Activated naive CD8-positive, alpha-beta T cell treated with anti-CD3 and anti-CD28 coated beads, Interleukin-2, amount 50 U/mL, for 16 hours (primary cell): Measurements from ENCODE around the gene RALGPS2.
"Not testable (repeated sequence)": the region's sequence is repeated elsewhere in the genome, so short reads cannot be mapped to it uniquely, and the experiment has no call there.

ENCODE experiments used
- DNase-seq: peaks from one replicate; pipeline ENCODE4 v3.0.0-alpha.2; 2020; ENCODE audit warnings: low read depth, low spot score

The RALGPS2 gene

DNA sequence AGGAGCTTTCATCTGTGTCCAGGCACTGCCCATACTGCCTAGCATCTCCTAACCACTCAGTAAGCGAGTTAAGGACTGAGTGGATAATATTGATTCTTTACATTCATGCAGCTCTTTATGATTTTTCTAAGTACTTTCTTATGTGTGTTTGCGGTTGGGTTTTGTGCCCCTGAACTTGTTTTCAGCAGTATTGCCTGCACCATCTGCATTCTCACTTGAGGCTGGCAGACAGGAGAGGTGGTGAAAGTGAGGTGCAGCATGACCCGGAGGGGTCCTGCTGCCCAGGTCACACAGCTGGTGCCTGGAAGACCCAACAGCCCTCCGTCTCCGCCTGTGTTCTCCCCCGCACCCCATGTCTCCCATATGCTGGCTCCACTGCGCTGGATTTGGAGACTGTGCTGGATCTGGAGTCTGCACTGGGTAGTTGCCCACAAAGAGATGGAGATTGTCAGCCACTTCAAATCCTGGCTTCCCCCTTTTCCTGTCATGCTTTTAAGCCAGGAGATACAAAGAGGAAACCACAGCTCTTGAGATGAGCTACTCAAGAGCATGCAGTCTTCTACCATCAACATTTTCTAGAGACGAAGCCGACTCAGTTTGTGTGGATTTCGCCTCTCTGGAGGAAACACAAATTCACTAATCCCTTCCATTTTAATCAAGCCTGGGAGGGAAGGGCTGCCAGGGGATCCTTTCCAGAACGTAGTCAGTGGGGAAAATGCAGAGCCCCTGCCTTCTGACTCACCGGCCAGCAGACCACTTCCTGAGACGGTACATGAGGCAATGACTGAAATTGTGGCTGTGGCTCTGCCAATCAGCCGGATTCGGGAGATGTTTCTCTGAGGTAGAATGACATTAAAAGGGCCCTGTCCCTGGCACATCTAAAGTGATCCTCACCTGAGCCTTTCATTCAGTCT, 217.5 kb downstream of the RALGPS2 start:
- no peak for DNase-seq

DNA sequence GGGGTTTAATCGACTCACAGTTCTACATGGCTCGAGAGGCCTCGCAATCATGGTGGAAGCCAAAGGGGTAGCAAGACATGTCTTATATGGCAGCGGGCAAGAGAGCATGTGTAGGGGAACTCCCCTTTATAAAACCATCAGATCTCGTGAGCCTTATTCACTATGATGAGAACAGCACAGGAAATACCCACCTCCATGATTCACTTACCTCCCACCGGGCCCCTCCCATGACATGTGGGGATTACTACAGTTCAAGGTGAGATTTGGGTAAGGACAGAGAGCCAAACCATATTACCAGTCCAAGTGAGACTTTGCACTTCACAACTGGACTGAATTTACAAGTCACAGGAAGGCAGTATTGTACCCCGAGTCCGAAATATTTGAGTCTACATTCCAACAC, 219.7 kb downstream of the RALGPS2 start:
- DNase-seq, result no peak

DNA sequence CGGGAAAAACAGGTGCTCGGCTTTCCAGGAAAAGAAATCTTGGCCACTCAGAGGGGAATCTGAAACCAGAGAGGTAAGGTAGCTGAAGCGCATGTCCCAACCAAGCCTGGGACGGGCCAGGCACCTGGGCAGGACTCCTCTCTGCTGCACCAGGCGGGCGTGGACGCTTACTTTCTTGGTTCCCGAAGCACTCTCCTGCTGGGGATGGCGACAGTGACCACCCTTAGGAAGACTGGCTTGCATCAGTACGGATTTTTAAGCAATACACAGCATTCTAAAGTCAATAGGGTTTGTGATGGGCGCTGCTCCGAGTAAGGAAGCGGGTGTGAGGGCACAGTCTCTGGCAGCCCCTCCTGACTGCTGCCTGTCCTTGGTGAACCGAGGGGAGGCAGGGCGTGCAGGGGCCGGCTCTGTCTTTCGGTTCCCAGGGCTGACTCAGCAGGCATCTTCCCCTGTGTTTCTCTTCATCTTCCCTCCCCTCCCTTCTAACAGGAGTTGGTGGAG, 220.8 kb downstream of the RALGPS2 start:
- no peak for DNase-seq

DNA sequence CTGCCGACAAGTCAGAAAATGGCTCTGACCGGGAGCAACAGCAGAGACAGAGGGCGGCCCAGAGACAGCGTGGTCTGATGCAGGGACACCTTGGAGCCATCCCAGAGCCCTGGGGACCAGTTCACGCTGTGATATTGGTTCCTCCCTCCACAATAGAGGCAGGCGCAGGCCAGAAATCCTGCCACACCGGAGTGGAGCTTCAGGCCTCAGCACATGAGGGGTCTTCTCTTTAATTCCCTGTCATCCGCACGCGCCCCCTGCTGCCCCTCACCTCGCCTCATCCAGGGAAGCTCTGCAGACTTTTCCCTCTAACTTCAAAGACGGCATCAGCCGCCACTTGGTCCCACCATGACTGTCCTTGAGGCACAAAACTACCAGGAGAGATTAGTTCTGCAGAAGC, 221.4 kb downstream of the RALGPS2 start:
- no peak for DNase-seq

DNA sequence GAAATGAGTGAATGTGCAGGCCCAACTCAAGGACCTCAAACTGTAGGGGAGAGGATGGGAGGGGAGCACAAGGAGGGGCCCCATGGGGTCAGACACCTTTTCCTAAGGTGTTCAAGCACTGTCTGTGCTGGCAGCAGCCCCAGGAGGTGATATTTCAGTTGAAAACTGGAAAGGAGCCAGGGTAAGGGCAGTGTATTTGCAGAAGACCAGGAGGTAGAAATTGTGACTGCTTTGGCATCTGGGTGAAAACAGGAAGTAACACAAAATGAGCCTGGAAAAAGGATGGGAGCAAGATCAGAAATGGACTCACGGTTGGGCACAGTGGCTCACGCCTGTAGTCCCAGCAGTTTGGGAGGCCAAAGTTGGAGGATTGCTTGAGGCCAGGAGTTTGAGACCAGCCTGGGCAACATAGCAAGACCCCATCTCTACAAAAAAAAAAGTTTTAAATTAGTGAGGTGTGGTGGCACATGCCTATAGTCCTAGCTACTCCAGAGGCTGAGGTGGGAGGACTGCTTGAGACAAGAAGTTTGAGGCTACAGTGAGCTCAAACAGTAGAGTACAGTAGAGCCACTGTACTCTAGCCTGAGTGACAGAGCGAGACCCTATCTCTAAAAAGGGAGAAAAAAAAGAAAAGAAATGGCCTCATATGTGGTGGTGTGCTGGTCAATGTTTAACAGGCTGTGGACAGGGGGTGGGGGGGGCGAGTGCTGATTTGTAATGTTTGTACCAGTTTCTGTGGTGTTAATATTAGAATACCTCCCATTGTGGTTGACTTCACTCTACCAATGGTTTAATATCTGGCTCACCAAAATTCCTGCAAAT, 222.0 kb downstream of the RALGPS2 start:
- DNase-seq, result no peak

DNA sequence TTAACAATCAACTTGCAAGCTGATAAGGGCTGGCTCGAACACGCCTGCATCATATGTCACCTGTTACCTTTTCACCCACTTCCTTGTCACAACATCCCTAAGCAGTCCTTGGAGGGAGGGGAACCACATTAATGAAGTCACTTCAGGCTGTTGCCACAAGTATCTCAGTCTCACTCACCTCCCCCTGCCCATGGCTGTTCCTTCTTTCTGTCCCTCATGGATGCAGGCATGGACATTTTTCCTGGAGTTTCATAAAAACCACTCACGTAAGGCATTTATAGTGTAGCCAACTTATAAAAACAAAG, 222.6 kb downstream of the RALGPS2 start:
- no peak for DNase-seq

DNA sequence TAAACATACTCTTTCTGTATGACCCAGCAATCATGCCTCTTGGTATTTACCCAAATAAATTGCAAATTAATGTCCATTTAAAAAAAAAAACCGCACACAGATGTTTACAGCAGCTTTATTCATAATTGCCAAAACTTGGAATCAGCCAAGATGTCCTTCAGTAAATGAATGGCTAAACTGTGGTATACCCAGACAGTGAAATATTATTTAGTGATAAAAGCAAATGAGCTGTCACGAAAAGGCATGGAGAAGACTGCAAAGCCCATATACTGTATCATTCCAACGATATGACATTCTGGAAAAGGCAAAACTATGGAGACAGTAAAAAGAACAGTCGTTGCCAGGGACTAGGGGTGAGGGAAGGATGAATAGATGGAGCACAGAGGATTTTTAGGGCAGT, 223.6 kb downstream of the RALGPS2 start:
- DNase-seq, result no peak

DNA sequence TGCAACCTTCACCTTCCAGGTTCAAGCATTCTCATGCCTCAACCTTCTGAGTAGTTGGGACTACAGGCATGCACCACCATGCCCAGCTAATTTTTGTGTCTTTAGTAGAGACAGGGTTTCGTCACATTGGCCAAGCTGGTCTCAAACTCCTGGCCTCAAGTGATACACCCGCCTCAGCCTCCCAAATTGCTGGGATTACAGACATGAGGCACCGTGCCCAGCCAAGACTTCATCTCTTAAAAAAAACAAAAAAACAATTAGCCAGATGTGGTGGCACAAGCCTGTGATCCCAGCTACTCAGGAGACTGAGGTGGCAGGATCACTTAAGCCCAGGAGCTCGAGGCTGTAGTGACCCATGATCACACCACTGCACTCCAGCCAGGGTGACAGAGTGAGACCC, 224.8 kb downstream of the RALGPS2 start:
- not testable (repeated sequence) for DNase-seq

DNA sequence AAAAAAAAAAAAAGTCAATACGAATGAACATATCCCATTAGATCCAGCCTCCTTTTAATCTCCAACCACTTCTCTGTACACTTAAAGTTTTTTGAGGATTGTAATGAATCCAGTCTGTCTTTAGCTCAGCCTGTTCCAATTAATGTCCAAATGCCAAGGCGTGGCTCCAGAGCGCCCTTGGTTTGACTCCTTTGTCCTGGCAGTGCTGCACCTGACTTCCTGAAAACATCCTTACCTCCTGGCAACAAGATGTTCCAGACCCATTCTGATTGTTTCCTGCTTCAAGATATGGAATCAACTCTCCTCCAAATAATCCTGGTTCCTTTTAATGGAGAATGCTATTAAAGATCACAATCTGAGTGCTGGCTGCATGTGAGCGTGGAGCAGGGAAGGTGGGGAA, 226.6 kb downstream of the RALGPS2 start:
- DNase-seq, result no peak

DNA sequence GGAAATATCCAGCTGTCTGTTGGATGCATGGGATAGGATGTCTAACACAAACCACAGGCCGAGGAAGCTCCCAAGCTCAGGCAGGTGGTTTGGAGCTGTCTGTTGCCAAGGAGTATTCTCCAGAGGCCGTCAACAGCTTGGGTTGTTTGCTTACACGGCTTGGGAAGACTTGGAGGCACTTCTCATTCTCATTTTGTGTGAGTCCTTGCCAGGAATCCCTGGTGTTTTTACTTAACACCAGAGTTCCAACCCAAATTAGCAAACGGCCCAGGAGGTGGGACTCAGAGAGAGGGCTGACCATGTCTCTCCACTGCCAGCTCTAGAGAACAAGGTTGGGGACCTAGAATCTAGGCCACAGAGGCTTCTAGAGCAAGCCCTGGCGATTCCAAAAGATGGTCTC, 228.0 kb downstream of the RALGPS2 start:
- no peak for DNase-seq

DNA sequence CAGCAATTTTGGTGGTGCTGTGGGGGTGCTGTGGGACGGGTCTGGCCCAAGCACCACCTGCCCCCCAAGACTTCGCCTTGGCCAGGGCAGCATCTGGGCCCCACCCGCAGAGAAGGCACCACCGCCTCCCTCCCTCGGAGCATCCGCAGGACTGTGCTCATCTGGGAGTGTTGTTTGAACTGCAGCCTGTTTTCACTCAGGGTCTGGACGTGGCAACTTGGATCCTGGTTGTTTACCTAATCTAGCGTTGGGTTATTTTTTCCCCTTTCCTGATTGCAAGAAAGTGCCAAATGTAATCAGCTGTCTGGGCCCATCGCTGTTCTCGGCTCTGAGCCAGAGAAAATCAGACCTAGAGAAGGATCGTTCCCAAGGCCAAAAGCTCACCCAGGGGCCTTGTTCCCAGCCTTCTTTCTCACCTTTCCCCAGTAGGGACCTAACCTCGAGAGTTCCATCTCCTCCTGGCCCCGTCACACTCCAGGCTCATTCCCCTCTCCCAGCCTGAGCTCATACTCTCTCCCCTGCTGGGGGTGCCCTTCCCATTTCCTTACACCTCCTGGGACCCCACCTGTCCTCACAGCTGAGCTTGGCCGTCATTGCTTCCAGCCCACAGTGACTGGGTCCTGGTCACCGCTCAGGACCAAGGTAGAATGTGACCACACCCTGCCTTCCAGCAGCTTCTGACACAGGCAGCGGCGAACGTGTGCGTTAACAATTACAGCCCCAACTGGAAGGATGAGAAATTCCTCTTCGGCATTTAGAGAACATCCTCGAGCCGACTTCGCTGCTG, 228.7 kb downstream of the RALGPS2 start:
- no peak for DNase-seq

DNA sequence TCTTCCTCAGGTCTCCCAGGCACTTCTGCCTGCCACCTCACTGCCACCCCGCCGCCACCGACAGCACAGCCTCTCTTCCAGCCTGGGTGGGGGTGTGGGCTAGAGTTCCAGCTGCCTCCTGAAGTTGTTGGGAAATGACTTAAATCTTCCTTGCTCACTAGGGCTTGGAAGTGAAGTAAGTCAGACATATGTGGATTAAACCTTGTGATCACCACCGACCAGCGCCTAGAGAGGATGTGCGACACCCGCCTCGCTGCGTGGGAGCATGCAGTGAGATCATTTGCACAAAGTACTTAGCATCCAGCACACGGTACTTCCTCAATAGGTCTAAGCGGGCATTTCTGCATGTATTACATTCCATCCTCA, 229.3 kb downstream of the RALGPS2 start:
- DNase-seq, result no peak

DNA sequence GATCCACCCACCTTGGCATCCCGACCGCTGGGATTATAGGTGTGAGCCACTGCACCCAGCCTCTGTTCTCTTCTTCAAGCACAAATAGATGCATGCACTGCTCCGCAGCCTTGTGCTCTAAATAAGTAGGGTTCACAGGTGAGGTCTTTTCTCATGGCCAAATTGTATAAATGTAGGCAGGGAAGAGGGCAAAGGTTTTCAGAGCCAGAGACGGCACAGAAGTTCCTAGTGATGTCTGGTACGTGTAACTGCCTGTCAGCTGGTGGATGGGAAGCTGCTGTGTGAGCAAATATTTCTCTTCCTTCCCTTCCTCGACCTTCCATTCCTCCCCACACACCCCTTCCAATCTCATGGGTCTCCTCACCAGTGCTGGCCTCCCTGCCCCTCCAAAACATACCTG, 229.9 kb downstream of the RALGPS2 start:
- DNase-seq, result no peak

DNA sequence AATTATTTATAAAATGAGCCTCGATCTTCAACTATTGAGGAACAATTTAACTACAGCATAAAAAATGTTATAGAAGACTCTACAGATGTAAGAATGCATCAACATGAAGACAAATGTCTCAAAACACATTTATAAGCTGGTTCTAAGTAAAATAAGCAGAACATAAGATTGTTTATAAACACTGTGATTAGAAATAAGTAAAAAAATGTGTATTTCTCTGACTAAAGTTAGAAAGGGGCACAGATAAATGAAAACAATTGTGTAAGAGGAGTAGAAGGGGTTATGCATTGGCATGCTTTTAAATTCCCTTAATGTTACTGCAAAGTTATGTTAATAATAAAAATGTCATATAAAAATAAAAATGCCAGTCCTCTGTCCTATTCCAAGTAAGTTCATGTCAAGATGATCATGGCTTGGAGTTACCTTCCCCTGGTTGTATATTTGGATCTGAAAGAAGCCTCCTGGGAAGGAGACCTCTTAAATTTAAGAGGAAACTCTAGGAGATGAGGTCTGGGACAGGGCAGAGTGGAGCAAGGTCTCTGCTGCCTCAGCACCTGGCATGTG, 230.4 kb downstream of the RALGPS2 start:
- no peak for DNase-seq

DNA sequence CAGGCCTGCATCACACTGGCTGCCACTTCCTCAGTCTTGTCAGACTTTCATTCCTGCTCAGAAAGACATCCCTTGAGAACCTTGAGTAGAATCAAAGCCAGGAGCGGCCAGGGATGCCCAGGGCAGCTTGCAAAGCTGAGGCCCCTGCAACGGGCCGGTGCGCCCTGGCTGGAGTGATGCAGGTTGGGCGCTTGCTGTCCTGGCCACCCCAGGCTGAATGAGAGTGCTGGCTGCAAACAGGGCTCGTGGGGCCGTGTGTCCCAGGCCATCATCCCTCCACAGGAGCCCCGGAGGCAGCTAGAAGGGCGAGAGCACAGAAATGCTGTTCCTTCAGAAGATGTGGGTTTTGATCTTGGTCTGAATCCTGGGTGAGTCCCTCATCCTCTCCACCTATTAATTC, 233.4 kb downstream of the RALGPS2 start:
- no peak for DNase-seq

DNA sequence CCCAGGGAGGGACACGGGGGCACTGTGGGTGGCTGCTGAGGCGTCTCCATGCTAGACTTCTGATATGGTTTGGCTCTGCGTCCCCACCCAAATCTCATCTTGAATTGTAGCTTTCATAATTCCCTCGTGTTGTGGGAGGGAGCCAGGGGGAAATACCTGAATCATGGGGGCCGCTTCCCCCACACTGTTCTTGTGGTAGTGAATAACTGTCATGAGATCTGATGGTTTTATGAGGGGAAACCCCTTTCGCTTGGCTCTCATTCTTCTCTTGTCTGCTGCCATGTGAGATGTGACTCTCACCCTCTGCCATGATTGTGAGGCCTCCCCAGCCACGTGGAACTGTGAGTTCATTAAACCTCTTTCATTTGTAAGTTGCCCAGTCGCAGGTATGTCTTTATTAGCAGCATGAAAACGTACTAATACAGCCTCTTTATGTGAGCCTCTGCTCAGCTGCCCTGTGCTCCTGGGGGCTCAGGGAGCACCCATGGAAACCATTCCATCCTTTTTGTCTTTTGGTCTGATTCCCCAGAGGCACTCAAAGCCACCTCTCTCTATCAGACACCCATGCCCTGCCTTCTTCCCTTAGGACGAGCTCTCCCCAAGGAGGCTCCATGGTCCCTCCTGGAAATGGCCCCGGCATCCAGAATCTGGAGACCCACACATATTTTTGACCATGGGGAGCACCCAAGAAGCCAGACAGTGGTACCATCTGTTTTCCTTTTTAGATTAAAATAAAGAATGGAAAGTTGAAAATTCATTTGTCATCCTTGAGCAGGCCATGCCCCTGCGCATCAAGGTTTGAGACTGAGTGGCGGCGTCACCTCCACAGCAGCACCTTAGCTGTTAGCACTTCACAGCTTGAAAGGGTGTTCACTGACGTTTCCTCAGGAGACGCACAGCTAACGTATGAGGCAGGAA, 234.8 kb downstream of the RALGPS2 start:
- DNase-seq, result no peak

DNA sequence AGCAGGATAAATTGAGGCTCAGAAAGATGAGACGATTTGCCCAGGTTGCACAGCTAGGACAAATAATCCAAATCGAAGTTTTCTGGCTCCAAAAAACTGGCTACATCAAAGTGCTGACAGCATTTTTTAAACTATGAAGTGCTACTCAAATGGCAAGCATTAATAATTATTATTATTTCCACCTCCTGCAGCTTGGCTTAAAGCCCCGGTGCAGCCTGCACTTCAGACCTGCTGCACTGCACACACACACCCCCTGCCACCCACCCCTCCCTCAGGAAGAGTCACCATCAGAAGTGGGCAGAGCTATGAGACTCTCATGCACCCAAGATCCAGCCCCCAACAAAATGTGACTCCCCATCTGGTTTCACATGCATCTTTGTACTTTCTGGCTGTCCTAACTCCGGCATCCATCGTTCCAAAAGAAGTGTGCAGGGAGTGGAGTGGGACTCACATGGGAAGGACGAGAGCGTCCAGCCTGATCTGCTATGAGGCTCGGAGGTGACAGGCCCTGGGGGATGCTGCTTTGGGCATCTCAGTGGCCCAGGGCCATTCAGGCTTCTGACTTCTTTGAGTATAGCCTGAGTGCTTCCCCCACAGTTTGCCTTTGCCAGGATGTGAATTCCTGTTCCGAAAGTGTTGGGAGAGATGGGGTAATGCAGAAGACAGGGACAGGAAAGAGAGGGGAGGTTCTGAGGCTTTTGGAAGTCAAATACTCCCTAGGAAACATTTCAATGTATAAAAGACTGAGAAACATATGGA, 235.6 kb downstream of the RALGPS2 start:
- no peak for DNase-seq

DNA sequence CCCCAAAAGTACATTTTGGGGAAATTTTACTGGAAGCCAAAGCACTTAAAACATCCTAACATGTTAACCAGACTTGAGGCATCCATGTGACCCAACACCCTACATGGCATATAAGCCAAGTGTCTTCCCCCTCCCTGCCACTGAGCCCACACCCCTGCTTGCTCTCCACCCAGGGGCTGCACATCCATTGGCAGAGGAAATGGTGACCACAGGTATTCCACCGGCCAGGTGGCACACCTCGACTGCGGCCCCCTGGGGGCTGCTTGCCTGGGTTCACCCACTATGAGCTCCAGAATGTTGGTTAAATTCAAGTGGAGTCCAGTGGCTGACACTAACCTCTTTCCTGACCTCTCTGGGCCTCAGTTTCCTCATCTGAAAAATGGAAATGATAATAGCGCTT, 236.3 kb downstream of the RALGPS2 start:
- DNase-seq, result no peak

DNA sequence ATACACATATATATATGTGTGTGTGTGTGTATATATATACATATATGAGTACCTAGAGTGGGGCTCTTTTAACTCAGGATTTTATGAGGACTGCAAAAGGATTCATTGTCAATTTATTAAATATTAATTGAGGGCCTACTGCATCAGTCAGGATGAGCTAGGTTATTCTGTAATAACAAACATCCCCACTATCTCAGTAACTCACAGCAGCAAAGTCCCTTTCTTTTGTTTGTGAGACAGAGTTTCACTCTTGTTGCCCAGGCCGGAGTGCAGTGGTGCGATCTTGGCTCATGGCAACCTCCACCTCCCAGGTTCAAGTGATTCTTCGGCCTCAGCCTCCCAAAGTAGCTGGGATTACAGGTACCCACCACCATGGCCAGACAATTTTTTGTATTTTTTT, 236.8 kb downstream of the RALGPS2 start:
- DNase-seq, result no peak
